Neural cell (in vitro differentiated cells): ENCODE results near the gene PAPOLA. TPM values are rescaled to one million over a fixed set of nuclear protein-coding genes. Genes with fewer than 3 reads are reported as not detected.

ENCODE experiments used
- H2AFZ ChIP-seq: fragments of 200-600, 300-800 bp; sonication (generic), shearing (Covaris generic); 2 replicates; pipeline ENCODE4 v1.6.0; 2014; ENCODE audit warnings: low read depth, mild to moderate bottlenecking, antibody characterized with exemption, low read length, moderate library complexity
- H3F3A ChIP-seq: fragments of 200-600 bp; shearing (Covaris generic); 2 replicates; pipeline ENCODE4 v1.6.1; 2016; ENCODE audit warnings: mild to moderate bottlenecking, moderate library complexity, mixed read lengths, antibody characterized with exemption, low read length; ENCODE audit not compliant: insufficient read depth, poor library complexity, severe bottlenecking
- H3K27ac ChIP-seq: fragments of 200-600, 300-800 bp; sonication (generic), shearing (Covaris generic); 2 replicates; pipeline ENCODE4 v1.5.1; 2014; ENCODE audit warnings: mild to moderate bottlenecking, low read length, moderate library complexity
- H3K27me3 ChIP-seq: fragments of 300-800, 200-600 bp; sonication (generic), shearing (Covaris generic); 2 replicates; pipeline ENCODE4 v1.6.0; 2014; ENCODE audit warnings: mild to moderate bottlenecking, low read depth, low read length, moderate library complexity; ENCODE audit not compliant: insufficient read depth
- H3K36me3 ChIP-seq: fragments of 300-800, 200-600 bp; sonication (generic), shearing (Covaris generic); 2 replicates; pipeline ENCODE4 v1.5.1; 2014; ENCODE audit warnings: mild to moderate bottlenecking, antibody characterized with exemption, low read length, moderate library complexity; ENCODE audit not compliant: insufficient read depth
- H3K4me2 ChIP-seq: fragments of 300-800, 200-600 bp; sonication (generic), shearing (Covaris generic); 2 replicates; pipeline ENCODE4 v1.6.0; 2014; ENCODE audit warnings: mild to moderate bottlenecking, low read length
- H3K4me3 ChIP-seq: fragments of 300-800, 200-600 bp; sonication (generic), shearing (Covaris generic); 2 replicates; pipeline ENCODE4 v1.5.1; 2014; ENCODE audit warnings: mild to moderate bottlenecking, low read length, moderate library complexity
- H3K79me2 ChIP-seq: fragments of 200-600 bp; shearing (Covaris generic); replicated peaks from 2 replicates; pipeline ENCODE4 v1.6.0; 2014; ENCODE audit warnings: mild to moderate bottlenecking, low read length, moderate library complexity; ENCODE audit not compliant: insufficient read depth
- H3K9ac ChIP-seq: fragments of 300-800, 200-600 bp; sonication (generic), shearing (Covaris generic); 2 replicates; pipeline ENCODE4 v1.6.1; 2016; ENCODE audit warnings: mild to moderate bottlenecking, low read length, mixed read lengths
- H3K9me2 ChIP-seq: fragments of 200-600 bp; shearing (Covaris generic); 2 replicates; pipeline ENCODE4 v1.6.1; 2016; ENCODE audit warnings: mild to moderate bottlenecking, low read length, mixed read lengths; ENCODE audit not compliant: insufficient read depth
- H3K9me3 ChIP-seq: fragments of 200-600, 300-800 bp; sonication (generic), shearing (Covaris generic); 2 replicates; pipeline ENCODE4 v1.6.1; 2016; ENCODE audit warnings: mild to moderate bottlenecking, mixed run types, low read length, moderate library complexity, mixed read lengths
- H4K20me1 ChIP-seq: fragments of 200-600 bp; shearing (Covaris generic); 2 replicates; pipeline ENCODE4 v1.6.1; 2016; ENCODE audit warnings: mild to moderate bottlenecking, mixed run types; ENCODE audit not compliant: insufficient read depth
- CTCF ChIP-seq: fragments of 450-650 bp; IDR thresholded peaks from 2 replicates; pipeline ENCODE4 v1.5.1; 2014; ENCODE audit warnings: antibody characterized with exemption, mild to moderate bottlenecking, moderate library complexity; ENCODE audit not compliant: poor library complexity, severe bottlenecking
- EP300 ChIP-seq: fragments of 450-650 bp; conservative IDR thresholded peaks from 2 replicates; pipeline ENCODE4 v1.6.1; 2014; ENCODE audit warnings: antibody characterized with exemption, mild to moderate bottlenecking, moderate library complexity; ENCODE audit not compliant: poor library complexity, severe bottlenecking
- EZH2 ChIP-seq: fragments of 200-600, 300-800 bp; shearing (Covaris generic), sonication (generic); IDR thresholded peaks from 2 replicates; pipeline ENCODE4 v1.6.1; 2014; ENCODE audit warnings: antibody characterized with exemption, low read length, borderline replicate concordance, mild to moderate bottlenecking; ENCODE audit not compliant: insufficient read depth, poor library complexity, severe bottlenecking
- MXI1 ChIP-seq: fragments of 450-650 bp; conservative IDR thresholded peaks from 2 replicates; pipeline ENCODE4 v1.6.1; 2014; ENCODE audit warnings: antibody characterized with exemption, mild to moderate bottlenecking; ENCODE audit not compliant: poor library complexity, severe bottlenecking
- POLR2AphosphoS5 ChIP-seq: IDR thresholded peaks from 2 replicates; pipeline ENCODE4 v1.6.1; 2012
- RAD21 ChIP-seq: fragments of 450-650 bp; conservative IDR thresholded peaks from 2 replicates; pipeline ENCODE4 v1.6.1; 2014; ENCODE audit warnings: antibody characterized with exemption, mild to moderate bottlenecking, moderate library complexity
- REST ChIP-seq: IDR thresholded peaks from 2 replicates; pipeline ENCODE4 v1.6.1; 2012; ENCODE audit warnings: borderline replicate concordance
- SMC3 ChIP-seq: fragments of 450-650 bp; conservative IDR thresholded peaks from 2 replicates; pipeline ENCODE4 v1.6.1; 2014; ENCODE audit warnings: antibody characterized with exemption, mild to moderate bottlenecking, moderate library complexity; ENCODE audit not compliant: poor library complexity
- TAF1 ChIP-seq: IDR thresholded peaks from 2 replicates; pipeline ENCODE4 v1.6.1; 2012; ENCODE audit warnings: low read depth
- polyA plus RNA-seq: library from polyadenylated mRNA; depleted of rRNA; stranded (reverse); fragments of >200 nt; gene quantifications from 2 replicates; pipeline ENCODE4 v1.2.3, GENCODE V29; 2014

The PAPOLA gene
- polyA plus RNA-seq, 1 donor from 2014 or later: 150 TPM

GRCh38 chr14:96578619-96579018 is 76.4 kb downstream of the PAPOLA start:
- Histone ChIP-seq H3K27ac (no peak overlapping the region), H3K36me3 (no peaks in the 10 kb centered on the region), H3K4me3 (no peak overlapping the region), H3F3A (no peaks in the 10 kb centered on the region), H3K9me2 (no peaks in the 10 kb centered on the region), H3K79me2 (no peaks in the 10 kb centered on the region), H4K20me1 (no peaks in the 10 kb centered on the region), H3K27me3 (no peaks in the 10 kb centered on the region), H3K9me3 (no peaks in the 10 kb centered on the region), H2AFZ (no peak overlapping the region), H3K9ac (no peak overlapping the region), H3K4me2 (no peak overlapping the region)
- no peak for TF ChIP-seq SMC3
- TF ChIP-seq TAF1: no peak
- no peak for TF ChIP-seq CTCF
- no peak for TF ChIP-seq MXI1
- no peak for TF ChIP-seq EZH2
- TF ChIP-seq REST: no peak
- TF ChIP-seq EP300: no peak
- no peak for TF ChIP-seq RAD21
- no peak for TF ChIP-seq POLR2AphosphoS5

- Histone ChIP-seq H3K79me2 (no peaks in the 10 kb centered on the region), H3K4me3 (no peak overlapping the region), H3K27ac (no peak overlapping the region), H3K9me3 (no peaks in the 10 kb centered on the region), H3K36me3 (no peaks in the 10 kb centered on the region), H3K9me2 (no peaks in the 10 kb centered on the region), H2AFZ (no peak overlapping the region), H3K4me2 (no peak overlapping the region), H3F3A (no peaks in the 10 kb centered on the region), H4K20me1 (no peaks in the 10 kb centered on the region), H3K9ac (no peak overlapping the region), H3K27me3 (no peaks in the 10 kb centered on the region)
- TF ChIP-seq REST: no peak
- no peak for TF ChIP-seq CTCF
Measured at GRCh38 chr14:96579358-96579757, 77.2 kb downstream of the PAPOLA start.
